GM12875 (cell line): ENCODE data around the gene PFDN1.

ENCODE experiments used
- H3K4me3 ChIP-seq: one replicate; pipeline ENCODE4 v1.5.1; 2011; ENCODE audit warnings: low read depth, low read length, control low read depth
- CTCF ChIP-seq: IDR thresholded peaks from 2 replicates; pipeline ENCODE4 v1.5.1; 2011; ENCODE audit warnings: low read depth, mild to moderate bottlenecking, control low read depth, inconsistent platforms, low read length, moderate library complexity, borderline replicate concordance; ENCODE audit not compliant: insufficient read depth

Gene PFDN1

GRCh38 chr5:140310434-140310833 is 7.5 kb upstream of the PFDN1 start:
- no peak overlapping the region for H3K4me3 ChIP-seq
- TF ChIP-seq CTCF: no peak

DNA sequence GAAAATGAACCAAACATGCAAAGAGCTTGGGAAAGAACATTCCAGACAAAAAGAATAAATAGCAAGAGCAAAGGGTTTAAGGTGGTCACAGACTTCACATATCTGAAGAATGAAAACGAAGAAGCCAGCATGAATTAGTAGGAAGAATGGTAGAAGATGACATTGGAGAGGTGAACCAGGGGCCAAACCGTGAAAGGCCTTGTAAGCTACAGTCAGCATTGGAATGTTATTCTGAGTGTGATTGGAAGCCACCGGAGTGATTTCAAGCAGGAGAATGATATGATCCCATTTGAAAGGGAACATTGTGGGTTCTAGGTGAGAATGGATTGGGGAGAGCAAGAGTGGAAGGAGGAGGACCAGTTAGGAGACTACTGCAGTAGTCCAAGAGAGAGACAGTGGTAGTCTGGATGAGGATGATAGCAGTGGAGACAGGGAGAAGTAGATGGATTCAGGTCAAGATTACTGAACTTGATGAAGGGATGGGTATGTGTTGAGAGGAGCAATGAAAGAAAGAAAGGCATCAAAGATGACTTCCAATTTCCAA is 6.9 kb upstream of the PFDN1 start:
- no peak for TF ChIP-seq CTCF
- H3K4me3 ChIP-seq: no peak overlapping the region

GRCh38 chr5:140305471-140305870 is 2.6 kb upstream of the PFDN1 start:
- no peak for TF ChIP-seq CTCF
- H3K4me3 ChIP-seq: no peak overlapping the region

DNA sequence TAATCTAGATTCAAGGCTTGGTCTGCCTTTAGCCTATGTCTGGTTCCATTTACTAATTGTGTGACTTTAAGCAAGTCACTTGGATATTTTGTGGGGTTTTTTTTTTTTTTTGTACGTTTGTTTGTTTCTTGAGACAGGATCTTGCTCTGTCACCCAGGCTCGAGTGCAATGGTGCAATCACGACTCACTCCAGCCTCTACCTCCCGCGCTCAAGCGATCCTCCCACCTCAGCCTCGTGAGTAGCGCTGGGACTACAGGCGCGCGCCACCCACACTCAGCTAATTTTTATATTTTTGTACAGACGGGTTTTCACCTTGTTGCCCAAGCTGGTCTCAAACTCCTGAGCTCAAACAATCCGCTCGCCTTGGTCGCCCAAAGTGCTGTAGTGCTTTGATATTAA is 1.1 kb upstream of the PFDN1 start:
- no peak for TF ChIP-seq CTCF
- H3K4me3 ChIP-seq: no peak overlapping the region

DNA sequence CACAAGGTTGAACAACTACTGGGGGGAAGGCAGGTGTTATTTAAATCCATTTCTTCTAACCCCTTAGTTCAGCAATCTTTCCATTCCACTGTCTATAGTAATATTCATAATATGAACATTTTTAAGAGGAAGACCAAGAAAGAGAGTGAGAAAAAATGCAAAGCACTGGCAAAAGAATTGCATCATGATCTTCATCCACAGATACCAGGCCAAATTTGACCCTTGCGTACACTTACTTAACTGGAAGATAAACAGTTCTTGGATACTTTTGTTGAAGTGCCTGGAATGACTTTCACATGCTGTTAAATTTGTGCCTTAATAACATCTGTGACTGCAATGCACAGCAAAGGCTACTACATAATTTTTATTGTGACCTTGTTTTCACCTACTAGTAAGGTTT is 1.8 kb downstream of the PFDN1 start:
- TF ChIP-seq CTCF: no peak
- no peak overlapping the region for H3K4me3 ChIP-seq

DNA sequence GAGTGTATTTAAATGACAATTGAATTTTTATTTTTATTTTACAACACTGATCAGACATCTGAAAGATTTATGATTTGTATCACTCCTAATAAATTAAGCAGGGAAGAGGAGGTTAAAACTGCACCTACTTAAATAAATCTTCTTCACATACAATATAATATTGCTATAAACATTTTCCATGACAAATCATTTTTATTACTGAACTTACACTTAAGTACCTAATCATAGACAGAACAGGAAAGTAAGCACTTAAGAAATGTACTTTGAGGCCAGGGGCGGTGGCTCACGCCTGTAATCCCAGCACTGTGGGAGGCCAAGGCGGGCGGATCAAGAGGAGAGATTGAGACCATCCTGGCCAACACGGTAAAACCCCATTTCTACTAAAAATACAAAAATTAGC is 3.8 kb downstream of the PFDN1 start:
- no peak overlapping the region for H3K4me3 ChIP-seq
- TF ChIP-seq CTCF: no peak

DNA sequence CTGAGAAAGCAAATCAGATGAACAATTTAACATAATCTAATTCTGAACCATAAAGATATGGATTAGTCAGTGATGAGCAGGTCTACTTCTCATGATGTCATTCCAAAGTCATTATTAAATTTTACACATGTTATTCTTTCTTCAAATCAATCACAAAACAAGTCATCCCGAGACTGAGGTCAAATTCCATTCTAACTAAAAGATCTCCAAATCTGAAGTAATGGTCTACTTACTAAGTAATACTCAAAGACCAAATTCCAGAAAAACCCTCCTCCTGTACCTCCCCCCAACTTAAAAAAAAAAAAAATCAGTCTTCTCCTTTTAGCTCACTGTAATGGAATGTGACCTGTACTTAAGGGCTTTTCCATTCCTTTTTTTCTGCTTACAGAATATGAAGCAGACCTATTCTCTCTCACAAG is 4.7 kb downstream of the PFDN1 start:
- no peak for TF ChIP-seq CTCF

More for the DNA sequence above, 4.7 kb downstream of the PFDN1 start:
- H3K4me3 ChIP-seq: no peak overlapping the region
